ENCODE measurements around the gene SYNDIG1.

SYNDIG1 gene

DNA sequence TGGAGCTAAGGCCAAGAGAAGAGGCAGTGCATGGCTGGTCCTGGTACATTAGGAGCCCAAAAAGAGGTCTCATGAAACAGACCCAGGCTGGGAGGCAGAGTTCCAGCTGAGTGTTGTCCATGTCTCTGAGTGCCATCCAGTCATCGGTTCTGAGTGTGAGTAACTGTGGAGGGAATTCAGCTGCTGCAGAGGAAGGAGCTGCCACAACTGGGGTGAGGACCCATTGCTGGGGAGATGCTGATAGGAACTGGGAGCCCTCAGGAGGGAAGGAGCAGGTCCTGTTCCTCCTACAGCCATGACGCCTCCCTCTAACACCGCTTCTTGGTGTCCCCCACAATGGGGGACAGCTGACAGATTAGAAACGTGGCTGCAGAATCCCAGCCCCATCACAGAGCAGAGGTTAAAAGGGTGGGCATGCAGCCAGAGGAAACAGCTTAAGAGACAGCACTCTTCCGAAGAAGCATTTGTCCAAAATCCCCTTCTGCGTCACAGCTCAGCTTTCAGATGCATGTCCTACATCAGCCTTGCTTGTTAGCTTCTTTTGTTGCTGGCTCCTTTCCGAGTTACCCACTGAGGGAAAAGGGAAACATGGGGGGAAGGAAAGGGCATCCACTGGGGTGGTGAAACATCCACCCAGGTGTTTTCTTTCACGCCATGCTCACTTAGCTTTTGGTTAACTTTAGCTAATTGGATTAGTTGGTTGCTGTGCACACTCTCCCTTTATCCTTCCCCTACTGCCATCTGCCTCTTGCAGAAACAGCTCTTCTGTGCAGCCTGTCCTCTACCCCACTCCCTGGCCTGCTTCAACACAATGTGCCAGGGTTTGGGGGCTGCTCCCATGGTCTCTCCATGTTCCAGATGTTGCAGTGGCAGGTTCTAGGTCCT, 239.2 kb downstream of the SYNDIG1 start:
- no peak overlapping the region for H3K4ac ChIP-seq (ENCODE audit: low read depth, low read length)
- H4K12ac ChIP-seq (ENCODE audit: low read depth, low read length) = no peak overlapping the region
- DNase-seq = no peak
- no peaks in the 10 kb centered on the region for H3K36me3 ChIP-seq (ENCODE audit: control insufficient read depth in 1 of 2, insufficient read depth in 2 of 2, low read length in 2 of 2)
- H3K79me1 ChIP-seq (ENCODE audit: low read length) = no peaks in the 10 kb centered on the region
- no peak overlapping the region for H2BK5ac ChIP-seq (ENCODE audit: low read depth, low read length, poor library complexity)
- no peak overlapping the region for H2AFZ ChIP-seq (ENCODE audit: insufficient read depth, low read length, poor library complexity)
- H4K8ac ChIP-seq (ENCODE audit: low read depth, low read length) = no peak overlapping the region
- H3K14ac ChIP-seq (ENCODE audit: low read length) = no peak overlapping the region
- H3K23ac ChIP-seq (ENCODE audit: low read length) = no peak overlapping the region
- no peak overlapping the region for H2AK5ac ChIP-seq (ENCODE audit: low read length)
- no peaks in the 10 kb centered on the region for H3K27me3 ChIP-seq (ENCODE audit: insufficient read depth, low read length)
- H2BK12ac ChIP-seq (ENCODE audit: low read length) = no peak overlapping the region
- H3K79me2 ChIP-seq (ENCODE audit: control insufficient read depth, insufficient read depth, low read length, poor library complexity) = no peaks in the 10 kb centered on the region
- no peak overlapping the region for H3K27ac ChIP-seq (ENCODE audit: low read depth, low read length)
- H3K9me3 ChIP-seq (ENCODE audit: insufficient read depth, low read depth, low read length) = no peaks in the 10 kb centered on the region
- WGBS (ENCODE audit: extremely low coverage, insufficient coverage, insufficient read length) = no CpG with 5 or more reads among the region's 8 CpGs
- H4K91ac ChIP-seq (ENCODE audit: low read depth, low read length) = no peak overlapping the region
- H3K4me2 ChIP-seq (ENCODE audit: low read length) = no peak overlapping the region
- H3K4me1 ChIP-seq (ENCODE audit: control insufficient read depth in 1 of 2, insufficient read depth in 2 of 2, low read length in 2 of 2) = no peaks in the 10 kb centered on the region
- no peak overlapping the region for H3K9ac ChIP-seq (ENCODE audit: low read length)
- H2BK120ac ChIP-seq (ENCODE audit: insufficient read depth, low read length, poor library complexity) = no peak overlapping the region
- no peak overlapping the region for H3K4me3 ChIP-seq (ENCODE audit: low read depth, low read length)
- no peak overlapping the region for H3K18ac ChIP-seq (ENCODE audit: low read length)
